ENCODE measurements around the gene ACHE. TPM values are rescaled to one million over a fixed set of nuclear protein-coding genes. Genes with fewer than 3 reads are reported as not detected.
A peak's percentile ranks its signal among the peaks of the same experiment; 100 is the strongest.
"Not testable (repeated sequence)": the region's sequence is repeated elsewhere in the genome, so short reads cannot be mapped to it uniquely, and the experiment has no call there.

ACHE gene
- not detected in 2 replicates for total RNA-seq (2014; rRNA removed; shearing (Covaris generic); ENCODE audit: low replicate concordance)

- H3K9ac ChIP-seq (ENCODE audit: low read length) = peak within 1 kb of the TSS; percentile 13; the same call in 1 of the 2 replicates
- H2AFZ ChIP-seq (ENCODE audit: low read length) = no peak within 1 kb of the TSS
- H3K4me3 ChIP-seq (ENCODE audit: low read length) = peak within 1 kb of the TSS; percentile 5; the same call in 1 of the 2 replicates
Observed at GRCh38 chr7:100895701-100895955, at the start of gene ACHE. Gene ACHE, minus strand, starts transcription at chr7:100895888. Its CDS starts 1,656 bp downstream, at chr7:100894232.

GRCh38 chr7:100944138-100944537 is 48.5 kb upstream of the ACHE start:
- H3K79me2 ChIP-seq (ENCODE audit: low read length) = no peaks in the 10 kb centered on the region
- no peaks in the 10 kb centered on the region for H3K27me3 ChIP-seq (ENCODE audit: low read length)
- H3K4me3 ChIP-seq (ENCODE audit: low read length) = no peak overlapping the region
- DNase-seq = no peak
- H4K20me1 ChIP-seq (ENCODE audit: insufficient read depth, low read depth, low read length) = no peaks in the 10 kb centered on the region
- H3K9ac ChIP-seq (ENCODE audit: low read length) = no peak overlapping the region
- no peaks in the 10 kb centered on the region for H3K9me2 ChIP-seq (replicated peaks; ENCODE audit: insufficient read depth, low read length)
- no peak overlapping the region for H3K4me2 ChIP-seq (ENCODE audit: low read depth, low read length, poor library complexity, severe bottlenecking)
- no peak overlapping the region for H3K27ac ChIP-seq (ENCODE audit: low read length)
- no peaks in the 10 kb centered on the region for H3K36me3 ChIP-seq (ENCODE audit: insufficient read depth, low read length)
- no peaks in the 10 kb centered on the region for H3K9me3 ChIP-seq (ENCODE audit: low read length)
- H2AFZ ChIP-seq (ENCODE audit: low read length) = no peak overlapping the region
- peaks cover 4% of the 10 kb centered on the region; the same call in 1 of the 2 replicates for H3K4me1 ChIP-seq (ENCODE audit: low read length)

More at GRCh38 chr7:100895701-100895955, at the start of gene ACHE:
- Histone ChIP-seq H3K4me1 (ENCODE audit: low read length) (peaks cover 10% of the 10 kb centered on the region), H3K27me3 (ENCODE audit: low read length) (no peaks in the 10 kb centered on the region), H3K36me3 (ENCODE audit: insufficient read depth, low read length) (no peaks in the 10 kb centered on the region), H3K79me2 (ENCODE audit: low read length) (no peaks in the 10 kb centered on the region), H4K20me1 (ENCODE audit: insufficient read depth, low read depth, low read length) (no peaks in the 10 kb centered on the region), H3K27ac (ENCODE audit: low read length) (no peak within 1 kb of the TSS), H3K4me2 (ENCODE audit: low read depth, low read length, poor library complexity, severe bottlenecking) (peak within 1 kb of the TSS; percentile 26), H3K9me3 (ENCODE audit: low read length) (no peaks in the 10 kb centered on the region), H3K9me2 (replicated peaks; ENCODE audit: insufficient read depth, low read length) (no peaks in the 10 kb centered on the region)
- no peak for DNase-seq

GRCh38 chr7:100943693-100944092 is 48.0 kb upstream of the ACHE start:
- H3K9me3 ChIP-seq (ENCODE audit: low read length) = no peaks in the 10 kb centered on the region
- H3K27me3 ChIP-seq (ENCODE audit: low read length) = no peaks in the 10 kb centered on the region
- H4K20me1 ChIP-seq (ENCODE audit: insufficient read depth, low read depth, low read length) = no peaks in the 10 kb centered on the region
- H3K9ac ChIP-seq (ENCODE audit: low read length) = no peak overlapping the region
- H3K79me2 ChIP-seq (ENCODE audit: low read length) = no peaks in the 10 kb centered on the region
- peaks cover 4% of the 10 kb centered on the region; the same call in 1 of the 2 replicates for H3K4me1 ChIP-seq (ENCODE audit: low read length)
- H3K36me3 ChIP-seq (ENCODE audit: insufficient read depth, low read length) = no peaks in the 10 kb centered on the region
- H3K4me3 ChIP-seq (ENCODE audit: low read length) = no peak overlapping the region
- DNase-seq = no peak
- no peaks in the 10 kb centered on the region for H3K9me2 ChIP-seq (replicated peaks; ENCODE audit: insufficient read depth, low read length)
- H3K4me2 ChIP-seq (ENCODE audit: low read depth, low read length, poor library complexity, severe bottlenecking) = no peak overlapping the region
- no peak overlapping the region for H3K27ac ChIP-seq (ENCODE audit: low read length)
- no peak overlapping the region for H2AFZ ChIP-seq (ENCODE audit: low read length)

GRCh38 chr7:100942045-100942774 is 46.5 kb upstream of the ACHE start:
- no peak overlapping the region for H3K4me2 ChIP-seq (ENCODE audit: low read depth, low read length, poor library complexity, severe bottlenecking)
- H3K9ac ChIP-seq (ENCODE audit: low read length) = no peak overlapping the region
- no peaks in the 10 kb centered on the region for H3K9me2 ChIP-seq (replicated peaks; ENCODE audit: insufficient read depth, low read length)
- H3K4me3 ChIP-seq (ENCODE audit: low read length) = no peak overlapping the region
- H3K9me3 ChIP-seq (ENCODE audit: low read length) = no peaks in the 10 kb centered on the region
- no peaks in the 10 kb centered on the region for H3K27me3 ChIP-seq (ENCODE audit: low read length)
- H4K20me1 ChIP-seq (ENCODE audit: insufficient read depth, low read depth, low read length) = no peaks in the 10 kb centered on the region
- H3K36me3 ChIP-seq (ENCODE audit: insufficient read depth, low read length) = no peaks in the 10 kb centered on the region
- H3K27ac ChIP-seq (ENCODE audit: low read length) = no peak overlapping the region
- no peaks in the 10 kb centered on the region for H3K79me2 ChIP-seq (ENCODE audit: low read length)
- H2AFZ ChIP-seq (ENCODE audit: low read length) = no peak overlapping the region
- H3K4me1 ChIP-seq (ENCODE audit: low read length) = peaks cover 4% of the 10 kb centered on the region; the same call in 1 of the 2 replicates
- no peak for DNase-seq

- H3K27ac ChIP-seq (ENCODE audit: low read length); H2AFZ ChIP-seq (ENCODE audit: low read length); H3K4me2 ChIP-seq (ENCODE audit: low read depth, low read length, poor library complexity, severe bottlenecking); H3K9me3 ChIP-seq (ENCODE audit: low read length); H3K9me2 ChIP-seq (replicated peaks; ENCODE audit: insufficient read depth, low read length); H3K9ac ChIP-seq (ENCODE audit: low read length); H3K27me3 ChIP-seq (ENCODE audit: low read length); H3K36me3 ChIP-seq (ENCODE audit: insufficient read depth, low read length); H3K4me3 ChIP-seq (ENCODE audit: low read length); H4K20me1 ChIP-seq (ENCODE audit: insufficient read depth, low read depth, low read length); H3K4me1 ChIP-seq (ENCODE audit: low read length); H3K79me2 ChIP-seq (ENCODE audit: low read length); DNase-seq: not testable (repeated sequence)
Observed at GRCh38 chr7:100936167-100936566, 40.5 kb upstream of the ACHE start.

- H3K36me3 ChIP-seq (ENCODE audit: insufficient read depth, low read length); H3K9ac ChIP-seq (ENCODE audit: low read length); H3K4me1 ChIP-seq (ENCODE audit: low read length); H3K4me2 ChIP-seq (ENCODE audit: low read depth, low read length, poor library complexity, severe bottlenecking); H3K27me3 ChIP-seq (ENCODE audit: low read length); H3K79me2 ChIP-seq (ENCODE audit: low read length); H2AFZ ChIP-seq (ENCODE audit: low read length); H3K27ac ChIP-seq (ENCODE audit: low read length); H3K9me3 ChIP-seq (ENCODE audit: low read length); H3K4me3 ChIP-seq (ENCODE audit: low read length); H3K9me2 ChIP-seq (replicated peaks; ENCODE audit: insufficient read depth, low read length); H4K20me1 ChIP-seq (ENCODE audit: insufficient read depth, low read depth, low read length); DNase-seq: not testable (repeated sequence)
Observed at GRCh38 chr7:100935381-100935780, 39.7 kb upstream of the ACHE start.

GRCh38 chr7:100933734-100934133 is 38.0 kb upstream of the ACHE start:
- Histone ChIP-seq H3K9me2 (replicated peaks; ENCODE audit: insufficient read depth, low read length) (no peaks in the 10 kb centered on the region), H3K27ac (ENCODE audit: low read length) (no peak overlapping the region), H3K36me3 (ENCODE audit: insufficient read depth, low read length) (no peaks in the 10 kb centered on the region), H4K20me1 (ENCODE audit: insufficient read depth, low read depth, low read length) (no peaks in the 10 kb centered on the region), H3K4me3 (ENCODE audit: low read length) (no peak overlapping the region), H3K9me3 (ENCODE audit: low read length) (no peaks in the 10 kb centered on the region), H3K27me3 (ENCODE audit: low read length) (no peaks in the 10 kb centered on the region), H3K4me2 (ENCODE audit: low read depth, low read length, poor library complexity, severe bottlenecking) (no peak overlapping the region), H3K79me2 (ENCODE audit: low read length) (no peaks in the 10 kb centered on the region), H2AFZ (ENCODE audit: low read length) (no peak overlapping the region), H3K4me1 (ENCODE audit: low read length) (no peaks in the 10 kb centered on the region), H3K9ac (ENCODE audit: low read length) (no peak overlapping the region)
- DNase-seq = peak; percentile 50

GRCh38 chr7:100929808-100930174 is 34.1 kb upstream of the ACHE start:
- H3K4me2 ChIP-seq (ENCODE audit: low read depth, low read length, poor library complexity, severe bottlenecking) = no peak overlapping the region
- H3K9me3 ChIP-seq (ENCODE audit: low read length) = no peaks in the 10 kb centered on the region
- H4K20me1 ChIP-seq (ENCODE audit: insufficient read depth, low read depth, low read length) = no peaks in the 10 kb centered on the region
- no peak overlapping the region for H3K9ac ChIP-seq (ENCODE audit: low read length)
- no peak for DNase-seq
- no peaks in the 10 kb centered on the region for H3K4me1 ChIP-seq (ENCODE audit: low read length)
- H3K36me3 ChIP-seq (ENCODE audit: insufficient read depth, low read length) = no peaks in the 10 kb centered on the region
- H3K27me3 ChIP-seq (ENCODE audit: low read length) = no peaks in the 10 kb centered on the region
- no peak overlapping the region for H2AFZ ChIP-seq (ENCODE audit: low read length)
- H3K9me2 ChIP-seq (replicated peaks; ENCODE audit: insufficient read depth, low read length) = no peaks in the 10 kb centered on the region
- H3K4me3 ChIP-seq (ENCODE audit: low read length) = no peak overlapping the region
- H3K27ac ChIP-seq (ENCODE audit: low read length) = no peak overlapping the region
- no peaks in the 10 kb centered on the region for H3K79me2 ChIP-seq (ENCODE audit: low read length)

Measured in Karpas-422 (cell line).